NCI-H510A treated with DMSO at 0.1 percent for 48 hours (cell line): ENCODE measurements around the gene SLC15A5.
A peak's percentile ranks its signal among the peaks of the same experiment; 100 is the strongest.

ENCODE experiments used
- DNase-seq: peaks from one replicate; lab custom pipeline; 2025; lab: John Stamatoyannopoulos, UW

SLC15A5 gene

DNA sequence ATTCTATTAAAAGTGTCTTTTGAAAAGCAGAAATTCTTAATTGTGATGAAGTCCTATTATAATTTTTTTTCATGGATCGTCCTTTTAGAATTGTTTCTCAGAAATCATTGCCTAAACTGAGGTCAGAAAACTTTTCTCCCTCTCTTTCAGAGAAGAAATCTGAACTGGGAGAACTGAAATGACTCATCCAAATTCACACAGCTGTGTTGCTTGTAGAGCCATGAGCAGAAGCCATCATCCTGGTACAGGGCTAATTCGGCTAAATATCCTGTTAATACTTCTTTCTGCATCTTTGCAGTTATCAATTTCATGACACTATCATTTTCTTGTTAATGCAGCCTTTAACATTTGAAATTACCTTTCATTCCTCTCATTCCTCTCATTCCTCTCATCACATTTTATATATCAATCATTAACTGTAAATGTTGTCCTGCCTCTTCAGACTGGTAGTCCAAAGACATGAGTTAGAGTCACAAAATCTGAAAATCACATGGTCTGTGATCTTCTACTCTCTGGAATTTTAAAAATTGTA lies 15.5 kb downstream of the SLC15A5 start:
- DNase-seq: no peak

DNA sequence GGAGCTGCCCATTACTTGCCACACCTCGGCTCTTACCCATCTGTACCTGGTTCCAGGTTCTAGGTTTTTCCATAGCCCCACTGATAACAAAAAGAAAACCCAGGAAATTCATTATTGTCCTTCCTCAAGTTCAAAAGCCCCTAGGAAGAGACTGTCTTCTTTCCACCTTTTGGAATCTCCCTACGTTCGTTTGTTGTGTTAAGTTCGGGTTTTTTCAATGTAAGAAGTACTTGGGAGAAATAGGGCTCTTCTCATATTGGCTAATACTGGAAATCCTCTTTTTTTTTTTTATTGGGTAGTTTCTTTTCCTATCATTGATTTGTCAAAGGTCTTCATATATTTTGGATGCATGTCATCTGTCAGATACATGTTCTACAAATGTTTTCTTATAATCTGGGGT lies 17.3 kb downstream of the SLC15A5 start:
- DNase-seq: no peak

DNA sequence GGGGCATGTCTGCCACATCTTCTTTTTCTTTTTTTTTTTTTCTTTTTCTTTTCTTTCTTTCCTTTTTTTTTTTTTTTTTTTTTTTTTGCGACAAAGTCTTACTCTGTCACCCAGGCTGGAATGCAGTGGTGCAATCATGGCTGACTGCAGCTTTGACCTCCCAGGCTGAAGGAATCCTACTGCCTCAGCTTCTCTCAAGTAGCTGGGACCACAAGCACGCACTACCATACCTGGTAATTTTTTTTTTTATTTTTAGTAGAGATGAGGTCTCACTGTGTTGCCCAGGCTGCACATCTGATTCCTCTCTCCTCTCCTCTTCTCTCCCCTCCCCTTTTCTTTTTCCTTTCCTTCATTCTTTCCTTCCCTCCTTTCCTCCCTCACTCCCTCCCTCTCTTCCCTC lies 18.5 kb downstream of the SLC15A5 start:
- DNase-seq: no peak

DNA sequence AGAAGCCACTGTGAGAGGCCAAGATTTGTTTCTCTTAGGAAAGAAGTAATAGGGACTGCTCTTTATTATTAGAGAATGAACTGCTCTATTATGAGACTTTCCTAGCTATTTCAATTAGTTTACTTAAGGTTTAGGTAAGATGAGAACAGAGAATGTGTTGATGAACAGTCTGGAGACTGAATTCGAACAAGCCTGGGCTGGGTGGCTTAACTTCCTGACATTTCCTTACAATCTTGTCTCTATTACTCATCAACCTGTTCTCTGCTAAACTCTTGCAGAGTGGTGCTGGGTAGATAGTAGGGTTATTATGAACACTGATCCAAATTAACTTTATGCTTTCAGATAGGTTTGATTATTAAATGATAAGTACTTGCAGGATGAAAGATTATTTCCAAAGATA lies 31.2 kb downstream of the SLC15A5 start:
- DNase-seq: no peak

DNA sequence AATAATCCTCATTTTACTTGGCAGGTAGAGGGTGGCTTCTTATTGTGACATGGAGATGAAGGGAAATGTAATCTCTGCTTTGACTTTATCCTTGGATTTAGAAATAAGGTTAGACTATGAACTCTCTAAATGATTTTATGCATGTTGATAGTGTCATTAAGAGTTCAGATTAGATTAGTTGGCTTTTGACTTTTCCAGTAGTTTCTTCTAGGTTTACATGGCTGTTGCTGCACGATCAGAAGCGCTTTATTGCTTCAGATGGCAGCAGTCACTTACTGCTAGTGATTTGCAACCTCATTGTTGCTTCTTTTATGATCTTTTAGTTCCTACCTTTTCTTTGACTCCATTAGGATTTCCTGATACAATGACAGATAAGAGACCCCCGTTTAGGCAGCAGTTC lies 32.3 kb downstream of the SLC15A5 start:
- no peak for DNase-seq

DNA sequence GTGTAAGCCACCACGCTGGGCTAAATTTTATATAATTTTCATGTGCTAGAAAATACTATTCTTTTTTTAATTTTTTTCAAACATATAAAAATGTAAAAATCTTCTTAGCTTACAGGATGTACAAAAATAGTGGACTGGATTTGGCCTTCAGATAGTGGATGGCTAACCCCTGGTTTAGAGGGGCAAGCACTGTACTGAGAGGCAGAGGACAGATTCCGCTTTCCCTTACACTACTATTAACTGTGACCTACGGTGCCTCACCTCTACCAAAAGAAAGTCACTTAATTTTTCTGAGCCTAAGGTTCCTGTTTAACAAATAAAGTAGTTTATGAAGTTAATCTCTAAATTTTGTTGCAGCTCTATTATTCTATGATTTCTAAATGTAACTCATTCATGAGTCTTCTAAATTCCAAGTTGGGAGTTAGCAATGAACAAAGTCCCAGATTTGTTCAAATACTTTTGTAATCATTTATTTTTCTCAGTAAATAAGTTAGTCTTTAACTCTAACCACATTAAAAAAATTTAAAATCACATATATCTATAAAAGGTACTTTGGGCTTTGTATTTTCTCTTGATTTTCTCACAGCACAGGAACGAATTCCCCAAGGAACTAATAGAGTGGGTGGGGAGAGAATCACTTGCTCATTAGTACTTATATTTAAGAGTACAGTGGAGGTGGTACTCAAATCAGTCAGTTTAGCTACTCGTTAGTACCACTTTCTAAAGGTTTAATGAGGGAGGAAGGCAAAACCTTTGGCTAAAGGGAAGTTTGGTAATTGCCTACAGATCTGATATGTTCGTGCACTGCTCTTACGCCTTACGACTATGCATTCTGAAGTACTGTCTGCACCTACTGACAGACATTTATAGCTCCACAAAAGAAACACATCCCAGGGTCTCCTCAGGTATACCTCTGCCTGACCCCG lies 33.7 kb downstream of the SLC15A5 start:
- DNase-seq: no peak

DNA sequence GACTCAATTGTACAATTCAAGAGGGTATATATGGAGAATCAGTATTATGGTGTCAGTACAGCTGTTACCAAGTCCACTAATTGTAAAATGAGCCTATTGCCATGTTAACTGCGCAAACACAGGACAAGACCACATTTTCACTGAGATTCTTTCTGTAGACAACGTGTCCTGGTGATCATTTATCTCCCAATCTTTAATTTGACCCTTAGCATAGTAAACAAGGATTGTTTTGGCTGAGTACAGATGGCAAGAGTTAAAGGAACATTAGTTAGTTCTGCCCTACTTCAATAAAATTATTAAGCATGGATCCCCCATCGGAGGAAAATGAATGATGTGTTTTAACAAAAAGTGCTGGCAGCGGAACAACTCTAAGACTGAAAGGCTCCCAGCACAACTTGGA lies 36.1 kb downstream of the SLC15A5 start:
- no peak for DNase-seq

DNA sequence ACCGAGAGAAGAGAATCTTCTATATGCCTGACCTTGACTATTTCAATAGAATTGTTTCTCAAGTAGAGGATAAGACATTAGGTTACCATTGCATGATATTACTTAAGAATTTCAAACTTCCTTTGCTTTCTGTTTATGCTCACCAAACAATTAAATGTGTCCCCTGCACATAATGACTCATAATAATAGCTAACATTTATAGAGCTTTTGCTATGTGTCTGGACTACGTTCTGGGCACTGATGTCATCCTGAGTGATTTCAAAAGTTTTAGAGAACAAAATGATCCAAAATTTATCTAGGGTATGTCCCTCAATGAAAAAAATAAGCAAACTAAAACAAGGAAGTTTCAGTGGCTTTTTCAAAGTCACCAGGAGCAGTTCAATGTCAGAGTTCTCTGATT lies 38.8 kb downstream of the SLC15A5 start:
- DNase-seq: no peak

DNA sequence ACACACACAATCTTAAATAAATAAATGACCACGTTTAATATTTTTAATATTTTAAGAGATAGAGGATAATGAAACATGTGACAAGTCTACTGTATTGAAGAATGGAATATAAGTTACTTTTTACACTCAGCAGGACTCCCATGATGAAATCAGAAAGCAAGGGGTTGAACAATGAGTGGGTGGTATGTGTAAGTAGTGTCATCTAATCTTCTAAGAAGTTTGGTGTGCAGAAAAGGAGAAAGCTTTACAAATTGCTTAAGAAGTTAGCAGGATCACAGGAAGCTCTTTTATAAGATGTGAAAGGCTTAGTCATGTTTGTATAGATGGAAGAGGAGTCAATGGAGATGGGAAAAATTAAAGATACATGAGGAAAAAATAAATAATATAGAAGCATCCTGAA lies 47.8 kb downstream of the SLC15A5 start:
- no peak for DNase-seq

DNA sequence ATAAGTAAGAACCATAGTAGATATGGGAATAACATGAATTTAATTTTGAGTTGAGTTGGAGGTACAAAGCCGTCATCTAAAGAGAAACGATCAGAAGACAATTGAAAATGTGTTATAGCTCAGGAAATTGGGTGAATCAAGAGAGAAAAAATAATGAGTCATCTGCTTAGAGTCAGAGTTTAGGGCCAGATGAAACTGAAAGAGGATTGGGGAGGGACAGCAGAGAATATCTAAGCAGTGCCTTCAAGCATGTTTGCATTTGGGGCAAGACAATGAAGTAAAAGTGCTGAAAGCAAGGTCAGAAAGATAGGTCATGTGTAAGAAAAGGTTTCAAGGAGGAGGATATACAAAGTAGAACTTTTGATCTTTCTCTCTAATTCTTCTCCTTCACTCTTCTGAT lies 49.4 kb downstream of the SLC15A5 start:
- DNase-seq: no peak

DNA sequence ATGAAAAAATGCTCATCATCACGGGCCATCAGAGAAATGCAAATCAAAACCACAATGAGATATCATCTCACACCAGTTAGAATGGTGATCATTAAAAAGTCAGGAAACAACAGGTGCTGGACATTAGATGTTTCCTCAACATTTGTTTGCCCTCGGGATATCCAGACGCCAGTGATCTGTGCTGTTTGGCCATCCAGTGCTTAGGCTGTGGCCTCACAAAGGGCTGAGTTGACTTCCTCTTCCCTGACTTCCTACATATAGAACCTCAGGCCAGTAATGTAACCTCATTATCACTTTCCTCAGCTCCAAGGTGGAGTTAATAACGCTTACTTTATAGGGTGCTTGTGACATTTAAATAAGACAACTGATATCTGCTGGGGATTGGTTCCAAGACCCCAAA lies 51.8 kb downstream of the SLC15A5 start:
- DNase-seq: no peak

DNA sequence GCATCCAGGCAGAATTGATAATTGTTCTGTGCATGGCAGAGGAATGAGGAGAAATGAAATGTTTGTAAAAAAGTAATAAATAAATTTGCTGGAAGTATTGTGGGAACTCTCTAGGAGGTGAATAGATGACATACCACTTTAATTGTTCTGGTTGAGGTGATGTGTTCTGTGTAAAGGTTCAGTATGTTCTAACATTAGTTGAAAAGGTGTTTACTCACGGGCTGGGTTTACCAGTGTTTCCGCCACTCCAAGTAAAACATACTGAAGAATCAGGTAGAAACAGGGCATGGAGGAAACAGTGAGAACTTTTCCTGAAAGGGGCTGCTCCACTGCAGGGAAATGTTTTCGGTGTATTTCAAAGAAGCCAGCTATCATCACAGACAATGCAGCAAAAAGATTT lies 53.3 kb downstream of the SLC15A5 start:
- DNase-seq: no peak

DNA sequence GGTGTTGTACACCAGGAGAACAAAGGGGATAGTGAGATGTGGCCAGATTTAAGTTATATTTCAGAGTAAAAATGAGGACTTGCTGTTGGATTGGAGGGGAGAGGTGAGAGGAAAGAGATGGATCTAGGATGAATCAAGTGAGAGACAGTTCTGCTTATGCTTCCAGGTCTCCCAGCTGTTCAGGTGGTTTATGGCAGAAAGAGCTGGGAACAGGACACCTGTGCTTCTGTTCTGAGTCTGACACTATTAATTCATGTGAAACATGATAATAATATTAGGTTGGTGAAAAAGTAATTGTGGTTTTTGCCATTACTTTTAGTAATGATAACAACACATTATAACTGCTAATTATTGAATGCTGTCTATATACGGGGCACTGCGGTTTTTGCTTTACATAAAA lies 55.7 kb downstream of the SLC15A5 start:
- DNase-seq: no peak

DNA sequence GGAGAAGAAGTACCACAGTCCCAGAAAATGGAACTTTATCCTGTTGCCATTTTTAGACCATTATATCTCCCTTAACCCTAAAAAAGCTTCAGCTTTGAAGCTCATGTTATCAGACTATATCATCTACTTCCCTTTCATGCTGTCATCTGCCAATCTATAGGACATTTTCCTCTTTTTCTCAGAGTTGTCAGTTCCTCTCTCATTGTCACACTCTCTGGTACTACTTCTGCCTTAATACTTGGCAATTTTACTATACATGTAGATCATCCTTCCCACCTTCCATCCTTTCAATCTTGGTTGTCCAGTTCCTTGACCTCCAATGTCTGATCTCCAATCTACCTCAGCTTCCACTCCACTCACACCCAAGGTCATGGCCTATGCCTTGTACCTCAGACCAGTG lies 57.4 kb downstream of the SLC15A5 start:
- DNase-seq: no peak

DNA sequence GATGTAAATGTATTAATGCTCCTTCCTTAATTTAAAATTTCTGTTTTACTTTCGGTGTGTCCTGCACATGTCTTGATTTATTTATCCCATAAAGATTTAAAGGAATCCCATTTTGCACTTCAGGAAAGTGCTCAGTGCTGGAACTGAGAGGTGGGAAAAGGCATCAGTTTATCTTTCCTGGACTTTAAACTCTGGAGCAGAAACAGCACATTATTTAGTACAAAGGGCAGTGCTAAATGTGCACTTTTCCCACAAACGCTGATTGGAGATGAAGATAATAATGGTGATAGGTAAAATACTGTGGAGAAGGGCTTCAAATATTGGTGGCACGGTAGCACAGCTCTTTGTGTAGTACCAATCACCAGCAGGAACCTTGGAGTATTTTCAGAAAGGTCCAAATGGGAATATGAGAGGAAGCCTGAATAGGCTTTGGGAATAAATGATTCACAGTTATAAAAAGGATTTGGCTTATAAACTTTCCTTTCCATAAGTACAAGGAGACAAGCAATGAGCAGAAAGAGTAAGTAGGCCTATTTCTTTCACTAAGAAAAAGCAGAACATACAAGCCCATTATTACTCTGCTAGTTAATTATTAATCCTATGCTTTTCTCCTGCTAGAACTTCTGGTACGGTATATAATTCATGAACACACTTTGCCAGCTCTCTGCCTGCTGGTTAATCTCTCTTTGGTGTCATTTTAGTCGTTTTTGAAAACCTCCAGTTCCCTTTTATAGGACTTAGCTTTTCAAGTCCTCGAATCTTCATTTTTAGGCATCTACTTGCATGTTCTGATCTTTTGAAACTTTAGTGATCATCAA lies 58.3 kb downstream of the SLC15A5 start:
- no peak for DNase-seq

DNA sequence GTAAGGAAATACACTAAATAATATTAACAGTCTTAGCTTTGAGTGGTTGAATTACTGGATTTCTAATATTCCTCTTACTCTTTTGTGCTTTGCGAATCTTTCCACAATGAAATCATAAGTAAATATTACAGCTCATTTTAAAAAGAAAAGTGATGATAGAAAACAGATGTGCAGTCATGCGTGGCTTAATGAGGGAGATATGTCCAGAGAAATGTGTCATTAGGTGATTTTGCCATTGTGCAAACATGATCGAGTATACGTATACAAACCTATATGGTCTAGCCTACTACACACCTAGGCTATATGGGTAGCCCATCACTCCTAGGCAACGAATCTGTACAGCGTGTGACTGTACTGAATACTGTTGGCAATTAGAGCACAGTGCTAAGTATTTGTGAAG lies 59.3 kb downstream of the SLC15A5 start:
- no peak for DNase-seq

DNA sequence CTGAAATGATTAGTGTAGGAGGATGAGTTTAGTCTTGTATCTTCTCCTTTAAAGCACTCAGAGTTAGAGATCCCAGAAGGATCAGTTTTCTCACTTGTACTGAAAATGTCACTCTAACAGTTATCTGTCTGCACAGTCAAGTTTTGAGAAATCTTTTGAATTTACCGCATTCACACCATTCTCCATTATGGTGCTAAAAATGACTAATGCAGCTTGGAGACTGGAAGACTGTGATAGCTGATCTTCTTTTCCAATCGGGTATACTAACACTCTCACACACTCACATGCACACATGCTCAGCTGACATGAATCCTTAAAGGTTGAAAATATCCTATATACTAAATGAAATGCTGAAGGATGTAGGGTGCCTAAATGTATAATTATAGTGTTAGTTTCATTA lies 65.8 kb downstream of the SLC15A5 start:
- no peak for DNase-seq

DNA sequence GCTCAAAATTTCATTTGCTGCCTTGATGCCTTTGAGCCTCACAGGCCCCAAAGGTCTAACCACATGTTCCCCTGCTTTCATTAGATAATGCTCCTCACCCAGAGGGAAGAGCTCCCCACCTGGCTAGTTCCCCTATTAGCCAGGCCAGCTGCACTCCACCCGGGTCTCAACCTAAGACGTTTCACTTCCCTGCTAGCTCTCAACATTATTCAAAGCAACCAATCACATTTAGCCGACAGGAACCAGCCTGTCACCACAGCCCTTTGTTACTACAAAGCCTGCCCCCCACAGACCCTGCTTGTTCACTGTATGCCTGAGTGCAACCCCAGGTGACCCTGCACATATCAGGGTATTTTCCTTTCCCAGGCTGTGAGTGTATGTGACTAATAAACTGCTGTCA lies 78.6 kb downstream of the SLC15A5 start:
- DNase-seq: no peak

DNA sequence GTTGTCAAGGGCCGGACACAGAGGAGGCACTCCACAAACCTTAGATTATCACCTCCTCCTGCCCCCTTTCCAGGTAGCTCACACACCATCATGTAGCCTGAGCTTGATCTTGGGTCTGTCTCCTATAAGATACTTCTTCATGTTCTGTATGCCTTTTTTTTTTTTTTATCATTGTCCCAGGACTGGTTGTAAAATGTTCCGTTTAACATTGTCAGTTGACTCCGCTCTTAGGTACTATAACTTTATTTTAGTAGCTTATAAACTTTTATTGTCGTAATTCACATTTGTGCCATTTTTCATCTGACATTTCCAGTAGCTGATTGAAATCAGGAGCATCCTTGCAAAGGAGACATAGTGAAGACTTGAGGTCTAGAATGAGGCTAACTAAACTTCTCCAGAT lies 79.9 kb downstream of the SLC15A5 start:
- no peak for DNase-seq

DNA sequence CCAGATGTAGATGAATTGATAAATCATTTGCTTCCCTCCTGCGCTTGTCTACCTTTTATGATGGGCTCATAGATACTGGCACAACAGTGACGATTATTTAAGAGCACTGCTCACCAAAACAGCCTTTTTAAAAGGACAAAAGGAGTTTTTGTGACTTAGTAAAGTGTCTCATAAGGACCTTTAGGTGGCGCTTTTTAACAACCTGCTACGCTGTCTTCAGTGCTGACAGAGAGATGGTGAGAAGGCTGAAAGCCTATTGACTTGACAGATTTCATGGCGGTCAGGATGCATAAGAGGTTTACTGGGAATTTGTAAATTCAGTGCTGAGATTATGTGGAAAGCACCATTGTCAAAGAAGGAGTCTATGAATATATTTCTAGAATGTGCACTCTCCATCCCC lies 87.6 kb downstream of the SLC15A5 start:
- peak; percentile 18 for DNase-seq

DNA sequence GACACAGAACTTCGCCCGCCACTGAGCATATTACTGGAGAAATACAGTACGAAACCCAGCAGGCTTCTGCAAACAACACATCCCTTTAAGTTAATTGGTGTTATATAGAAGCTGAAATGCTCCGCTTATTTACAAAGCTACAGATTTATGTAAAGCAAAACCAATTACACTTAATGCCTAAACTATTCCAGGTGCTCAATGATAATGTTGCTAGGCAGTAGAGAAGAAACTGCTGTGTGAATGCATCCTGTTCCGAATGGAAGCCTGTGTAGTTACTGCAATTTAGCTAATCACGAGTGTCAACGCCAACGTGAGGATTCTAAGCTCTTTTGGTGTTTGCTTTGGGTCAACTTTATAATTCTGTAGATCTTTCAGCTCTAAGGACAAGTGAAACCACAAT lies 89.8 kb downstream of the SLC15A5 start:
- peak; percentile 30 for DNase-seq

DNA sequence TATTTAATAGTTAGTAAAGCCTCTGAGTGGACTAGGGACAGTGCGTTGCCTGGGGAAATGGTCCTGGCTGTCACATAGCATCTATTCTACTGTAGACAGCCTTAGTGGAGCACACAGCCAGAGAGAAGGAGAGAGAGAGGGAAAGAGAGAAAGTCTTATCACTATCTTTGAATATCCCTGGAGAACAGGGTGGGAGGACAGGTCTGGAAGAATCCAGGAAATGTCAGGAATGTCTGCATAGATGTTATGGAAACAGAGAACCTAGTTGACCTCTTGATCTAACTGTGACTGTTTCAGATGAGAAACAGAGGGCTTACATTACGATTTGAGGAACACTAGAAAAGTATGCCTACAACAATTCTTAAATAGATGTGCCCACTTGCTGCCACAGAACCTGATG lies 92.8 kb downstream of the SLC15A5 start:
- DNase-seq: no peak

DNA sequence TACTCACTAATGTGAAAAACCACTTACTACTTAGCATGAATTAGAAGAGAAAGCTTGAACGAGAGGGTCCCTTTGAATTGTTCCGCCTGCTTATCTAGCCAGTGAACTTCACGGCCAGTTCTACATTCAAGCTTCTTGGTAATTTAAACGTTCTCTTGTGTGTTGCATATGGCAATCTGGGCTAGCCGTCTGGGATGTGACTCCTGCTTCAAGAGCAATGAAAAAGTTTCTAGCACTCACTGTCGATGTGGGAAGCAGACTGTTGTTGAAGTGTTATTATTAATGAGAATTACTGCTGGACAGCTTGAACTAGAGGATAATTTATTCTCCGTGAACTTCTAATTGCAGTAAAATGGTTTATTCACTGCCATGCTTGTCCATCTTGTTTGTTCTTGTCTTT lies 93.9 kb downstream of the SLC15A5 start:
- DNase-seq: no peak
